ENCODE results near the gene KRTAP5-10. TPM values are rescaled to one million over a fixed set of nuclear protein-coding genes. Genes with fewer than 3 reads are reported as not detected.
"Not testable (repeated sequence)": the region's sequence is repeated elsewhere in the genome, so short reads cannot be mapped to it uniquely, and the experiment has no call there.

KRTAP5-10 gene
- total RNA-seq, 1 donor from 2014 or later, result 0.23 TPM

DNA sequence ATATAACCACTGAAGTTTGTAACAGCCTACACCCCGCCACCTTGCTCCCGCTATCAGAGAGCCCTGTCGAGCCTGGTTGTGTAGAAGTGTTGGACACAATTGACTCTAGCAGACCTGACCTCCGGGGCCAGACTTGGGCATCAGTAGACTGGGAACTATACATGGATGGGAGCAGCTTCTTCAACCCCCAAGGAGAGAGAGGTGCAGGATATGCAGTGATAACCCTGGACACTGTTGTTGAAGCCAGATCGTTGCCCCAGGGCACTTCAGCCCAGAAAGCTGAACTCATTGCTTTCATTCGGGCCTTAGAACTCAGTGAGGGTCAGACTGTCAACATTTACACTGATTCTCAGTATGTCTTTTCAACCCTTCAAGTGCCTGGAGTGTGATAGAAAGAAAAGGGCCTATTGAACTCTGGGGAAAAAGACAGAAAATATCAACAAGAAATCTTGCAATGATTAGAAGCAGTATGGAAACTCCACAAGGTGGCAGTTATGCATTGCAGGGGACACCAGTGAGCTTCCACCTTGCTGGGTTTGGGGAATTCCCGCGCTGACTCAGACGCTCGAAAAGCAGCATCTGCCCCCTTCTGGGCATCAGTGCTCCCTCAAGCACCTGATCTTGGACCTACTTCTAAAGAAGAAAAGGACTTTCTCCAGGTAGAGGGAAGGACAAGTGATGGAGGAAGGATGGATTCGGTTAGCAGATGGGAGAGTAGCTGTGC lies 23.6 kb downstream of the KRTAP5-10 start:
- H3K4me1 Mint-ChIP-seq (ENCODE audit: unreplicated experiment); H3K9me3 Mint-ChIP-seq (ENCODE audit: unreplicated experiment); H3K36me3 Mint-ChIP-seq (ENCODE audit: low read depth, unreplicated experiment); H3K27ac Mint-ChIP-seq (ENCODE audit: unreplicated experiment); H3K27me3 Mint-ChIP-seq (ENCODE audit: unreplicated experiment); DNase-seq (ENCODE audit: low spot score); H3K4me3 Mint-ChIP-seq (ENCODE audit: unreplicated experiment): not testable (repeated sequence)

DNA sequence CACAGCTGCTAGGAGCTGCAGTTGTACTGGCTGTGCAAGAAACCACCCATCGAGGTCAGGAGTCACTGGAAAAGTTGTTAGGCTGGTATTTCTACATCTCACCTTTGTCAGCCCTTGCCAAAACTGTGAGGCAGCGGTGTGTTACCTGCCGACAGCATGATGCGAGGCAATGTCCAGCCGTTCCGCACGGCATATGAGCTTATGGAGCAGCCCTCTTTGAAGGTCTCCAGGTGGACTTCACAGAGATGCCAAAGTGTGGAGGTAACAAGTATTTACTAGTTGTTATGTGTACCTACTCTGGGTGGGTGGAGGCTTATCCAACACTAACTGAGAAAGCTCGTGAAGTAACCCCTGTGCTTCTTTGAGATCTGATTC lies 24.2 kb downstream of the KRTAP5-10 start:
- DNase-seq (ENCODE audit: low spot score); H3K9me3 Mint-ChIP-seq (ENCODE audit: unreplicated experiment); H3K27ac Mint-ChIP-seq (ENCODE audit: unreplicated experiment); H3K36me3 Mint-ChIP-seq (ENCODE audit: low read depth, unreplicated experiment); H3K4me3 Mint-ChIP-seq (ENCODE audit: unreplicated experiment); H3K4me1 Mint-ChIP-seq (ENCODE audit: unreplicated experiment); H3K27me3 Mint-ChIP-seq (ENCODE audit: unreplicated experiment): not testable (repeated sequence)

- DNase-seq (ENCODE audit: low spot score); H3K4me1 Mint-ChIP-seq (ENCODE audit: unreplicated experiment); H3K4me3 Mint-ChIP-seq (ENCODE audit: unreplicated experiment); H3K27ac Mint-ChIP-seq (ENCODE audit: unreplicated experiment); H3K9me3 Mint-ChIP-seq (ENCODE audit: unreplicated experiment); H3K36me3 Mint-ChIP-seq (ENCODE audit: low read depth, unreplicated experiment): not testable (repeated sequence)
- H3K27me3 Mint-ChIP-seq (ENCODE audit: unreplicated experiment), result peaks cover 13% of the 10 kb centered on the region
These were observed 37.9 kb downstream of the KRTAP5-10 start for GRCh38 chr11:71603221-71603620.

GRCh38 chr11:71604798-71605488 lies 39.6 kb downstream of the KRTAP5-10 start:
- DNase-seq (ENCODE audit: low spot score), result peak; percentile 34
- not testable (repeated sequence) for H3K4me3 Mint-ChIP-seq (ENCODE audit: unreplicated experiment); H3K9me3 Mint-ChIP-seq (ENCODE audit: unreplicated experiment); H3K36me3 Mint-ChIP-seq (ENCODE audit: low read depth, unreplicated experiment); H3K27ac Mint-ChIP-seq (ENCODE audit: unreplicated experiment); H3K4me1 Mint-ChIP-seq (ENCODE audit: unreplicated experiment)
- peak; percentile 54 for TF ChIP-seq CTCF (IDR thresholded peaks at IDR 0.05; ENCODE audit: unreplicated experiment)
- peaks cover 13% of the 10 kb centered on the region for H3K27me3 Mint-ChIP-seq (ENCODE audit: unreplicated experiment)

DNA sequence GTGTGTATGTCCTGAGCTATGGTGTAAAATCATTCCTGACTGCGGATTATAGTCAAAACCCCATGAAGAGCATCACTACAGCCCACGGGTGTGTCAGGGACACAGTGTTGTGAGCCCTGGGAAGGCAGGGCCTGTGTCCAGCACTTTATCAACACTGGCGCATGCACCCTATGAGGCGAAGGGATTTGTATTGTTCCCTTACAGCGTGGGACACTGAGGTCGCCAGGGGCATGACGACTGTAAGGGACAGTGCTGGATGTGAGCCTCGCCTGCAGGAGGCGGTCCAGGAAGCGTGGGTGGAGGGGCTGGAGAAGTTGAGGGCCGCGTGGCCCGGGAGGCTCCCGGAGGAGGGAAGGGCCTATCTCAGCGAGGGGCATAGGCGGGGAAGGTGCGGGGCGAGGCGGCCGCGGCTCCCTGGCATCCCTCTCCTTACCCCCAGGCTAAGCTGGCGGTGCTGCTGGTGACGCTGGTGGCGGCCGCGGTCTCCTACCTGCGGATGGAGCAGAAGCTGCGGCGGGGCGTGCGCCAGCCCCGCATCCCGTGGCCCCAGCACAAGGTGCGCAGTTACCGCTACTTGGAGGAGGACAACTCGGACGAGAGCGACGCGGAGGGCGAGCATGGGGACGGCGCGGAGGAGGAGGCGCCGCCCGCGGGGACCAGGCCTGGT lies 41.6 kb downstream of the KRTAP5-10 start:
- H3K9me3 Mint-ChIP-seq (ENCODE audit: unreplicated experiment); H3K27ac Mint-ChIP-seq (ENCODE audit: unreplicated experiment); H3K36me3 Mint-ChIP-seq (ENCODE audit: low read depth, unreplicated experiment); DNase-seq (ENCODE audit: low spot score); H3K4me1 Mint-ChIP-seq (ENCODE audit: unreplicated experiment): not testable (repeated sequence)
- Mint-ChIP-seq H3K4me3 (ENCODE audit: unreplicated experiment) (peak overlapping the region; percentile 31), H3K27me3 (ENCODE audit: unreplicated experiment) (peaks cover 14% of the 10 kb centered on the region)

GRCh38 chr11:71607520-71608216 lies 42.3 kb downstream of the KRTAP5-10 start:
- H3K36me3 Mint-ChIP-seq (ENCODE audit: low read depth, unreplicated experiment); H3K27ac Mint-ChIP-seq (ENCODE audit: unreplicated experiment); H3K4me3 Mint-ChIP-seq (ENCODE audit: unreplicated experiment); H3K9me3 Mint-ChIP-seq (ENCODE audit: unreplicated experiment); H3K4me1 Mint-ChIP-seq (ENCODE audit: unreplicated experiment); DNase-seq (ENCODE audit: low spot score): not testable (repeated sequence)
- peaks cover 14% of the 10 kb centered on the region for H3K27me3 Mint-ChIP-seq (ENCODE audit: unreplicated experiment)

GRCh38 chr11:71608272-71608671 lies 42.9 kb downstream of the KRTAP5-10 start:
- H3K4me1 Mint-ChIP-seq (ENCODE audit: unreplicated experiment); H3K4me3 Mint-ChIP-seq (ENCODE audit: unreplicated experiment); H3K9me3 Mint-ChIP-seq (ENCODE audit: unreplicated experiment); H3K36me3 Mint-ChIP-seq (ENCODE audit: low read depth, unreplicated experiment); DNase-seq (ENCODE audit: low spot score); H3K27ac Mint-ChIP-seq (ENCODE audit: unreplicated experiment): not testable (repeated sequence)
- peaks cover 14% of the 10 kb centered on the region for H3K27me3 Mint-ChIP-seq (ENCODE audit: unreplicated experiment)

GRCh38 chr11:71611218-71611910 lies 46.0 kb downstream of the KRTAP5-10 start:
- not testable (repeated sequence) for H3K4me1 Mint-ChIP-seq (ENCODE audit: unreplicated experiment); H3K27me3 Mint-ChIP-seq (ENCODE audit: unreplicated experiment); H3K9me3 Mint-ChIP-seq (ENCODE audit: unreplicated experiment); H3K36me3 Mint-ChIP-seq (ENCODE audit: low read depth, unreplicated experiment); H3K4me3 Mint-ChIP-seq (ENCODE audit: unreplicated experiment); H3K27ac Mint-ChIP-seq (ENCODE audit: unreplicated experiment); DNase-seq (ENCODE audit: low spot score)

GRCh38 chr11:71613931-71614330 lies 48.6 kb downstream of the KRTAP5-10 start:
- H3K4me1 Mint-ChIP-seq (ENCODE audit: unreplicated experiment); H3K4me3 Mint-ChIP-seq (ENCODE audit: unreplicated experiment); H3K36me3 Mint-ChIP-seq (ENCODE audit: low read depth, unreplicated experiment); H3K27me3 Mint-ChIP-seq (ENCODE audit: unreplicated experiment); DNase-seq (ENCODE audit: low spot score); H3K27ac Mint-ChIP-seq (ENCODE audit: unreplicated experiment); H3K9me3 Mint-ChIP-seq (ENCODE audit: unreplicated experiment): not testable (repeated sequence)

DNA sequence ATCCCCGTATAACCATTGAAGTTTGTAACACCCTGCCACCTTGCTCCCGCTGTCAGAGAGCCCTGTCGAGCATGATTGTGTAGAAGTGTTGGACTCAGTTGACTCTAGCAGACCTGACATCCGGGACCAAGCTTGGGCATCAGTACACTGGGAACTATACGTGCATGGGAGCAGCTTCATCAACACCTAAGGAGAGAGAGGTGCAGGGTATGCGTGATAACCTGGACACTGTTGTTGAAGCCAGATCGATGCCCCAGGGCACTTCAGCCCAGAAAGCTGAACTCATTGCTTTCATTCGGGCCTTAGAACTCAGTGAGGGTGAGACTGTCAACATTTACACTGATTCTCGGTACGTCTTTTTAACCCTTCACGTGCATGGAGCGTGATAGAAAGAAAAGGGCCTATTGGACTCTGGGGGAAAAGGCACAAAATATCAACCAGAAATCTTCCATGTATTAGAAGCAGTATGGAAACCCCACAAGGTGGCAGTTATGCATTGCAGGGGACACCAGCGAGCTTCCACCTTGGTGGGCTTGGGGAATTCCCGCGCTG lies 49.1 kb downstream of the KRTAP5-10 start:
- not testable (repeated sequence) for H3K36me3 Mint-ChIP-seq (ENCODE audit: low read depth, unreplicated experiment); DNase-seq (ENCODE audit: low spot score); H3K27me3 Mint-ChIP-seq (ENCODE audit: unreplicated experiment); H3K4me1 Mint-ChIP-seq (ENCODE audit: unreplicated experiment); H3K4me3 Mint-ChIP-seq (ENCODE audit: unreplicated experiment); H3K9me3 Mint-ChIP-seq (ENCODE audit: unreplicated experiment); H3K27ac Mint-ChIP-seq (ENCODE audit: unreplicated experiment)
